Measurements from ENCODE around the gene MATCAP1.

MATCAP1 gene

DNA sequence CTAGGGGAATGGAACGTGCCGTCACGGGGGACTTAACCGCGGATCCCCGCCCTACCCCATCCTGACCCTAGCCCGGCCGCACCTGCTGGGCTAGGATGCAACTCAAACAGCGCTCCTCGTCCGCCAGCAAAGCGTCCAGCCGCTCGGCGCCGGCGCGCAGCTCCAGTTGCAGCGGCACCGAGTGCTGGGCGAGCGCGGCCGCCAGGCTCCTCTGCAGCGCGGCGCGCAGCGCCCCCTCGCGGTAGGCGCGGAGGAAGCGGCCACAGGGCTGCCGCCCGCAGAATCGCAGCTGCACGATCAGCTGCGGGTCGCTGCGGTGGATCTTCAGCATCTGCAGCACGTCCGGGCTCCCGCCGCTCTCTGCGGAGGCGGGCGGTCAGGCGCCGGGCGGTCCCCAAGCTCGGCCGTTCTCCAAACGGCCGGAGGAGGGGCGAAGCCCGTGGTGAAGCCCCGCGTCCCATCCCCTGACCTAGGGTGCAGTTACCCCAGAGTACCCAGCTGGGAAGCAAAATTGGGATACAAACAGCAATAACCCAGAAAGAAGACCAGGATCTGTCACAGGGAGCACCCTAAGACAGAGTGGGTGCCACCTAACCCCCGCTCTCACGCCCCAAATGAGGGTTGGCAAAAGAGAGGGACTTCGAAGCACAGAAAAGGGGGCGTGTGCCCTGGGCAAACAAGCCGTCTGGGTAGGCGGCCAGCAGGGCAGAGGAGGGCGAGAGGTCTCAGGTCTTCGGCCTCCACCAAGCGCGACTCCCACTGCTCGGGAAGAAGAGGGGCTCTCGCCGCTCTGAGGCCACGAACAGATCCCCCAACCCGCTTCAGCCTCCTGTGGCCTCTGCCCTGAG, 28.2 kb downstream of the MATCAP1 start:
- DNase-seq = peak; percentile 72

DNA sequence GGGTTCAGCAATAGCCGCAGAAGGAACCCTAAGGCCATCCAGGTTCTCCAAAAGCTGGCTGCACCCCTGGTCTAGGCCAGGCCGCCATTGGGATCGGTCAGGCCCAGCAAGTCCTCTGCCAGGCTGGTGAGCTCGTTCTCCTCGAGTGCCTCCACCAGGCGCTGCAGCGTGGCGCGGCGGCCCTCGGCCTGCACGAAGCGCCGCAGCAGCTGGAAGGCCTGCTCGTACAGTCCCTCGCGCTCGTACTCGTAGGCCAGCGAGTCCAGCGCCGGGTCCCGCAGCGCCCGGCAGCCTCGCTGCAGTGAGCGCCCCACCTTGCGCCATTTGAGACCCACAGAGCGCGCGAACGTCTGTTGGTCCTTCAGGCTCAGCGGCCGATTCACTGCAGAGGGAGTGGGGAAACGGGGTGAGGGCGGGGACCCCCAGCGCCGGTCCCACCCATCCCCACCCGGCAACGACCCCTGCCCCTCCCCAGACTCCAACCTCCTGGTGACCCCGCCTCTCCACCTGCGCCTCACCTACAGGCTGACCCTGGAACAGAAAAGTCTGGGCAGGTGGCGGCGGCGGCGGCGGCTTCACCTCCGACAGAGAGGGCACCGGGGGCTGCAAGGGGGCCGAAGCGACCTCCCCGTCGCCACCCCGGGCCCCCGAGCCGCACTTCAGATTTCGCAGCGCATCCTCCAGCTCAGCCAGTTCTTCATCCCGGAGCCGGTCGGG, 29.0 kb downstream of the MATCAP1 start:
- no peak for DNase-seq

- no peak for DNase-seq
Observed at GRCh38 chr16:67151431-67152097, 32.2 kb downstream of the MATCAP1 start.

GRCh38 chr16:67150833-67151396, 32.8 kb downstream of the MATCAP1 start, which contains the start of gene B3GNT9:
B3GNT9 (minus strand) TSS chr16:67150998; CDS start chr16:67150485, 513 bp downstream.
- no peak for DNase-seq

DNA sequence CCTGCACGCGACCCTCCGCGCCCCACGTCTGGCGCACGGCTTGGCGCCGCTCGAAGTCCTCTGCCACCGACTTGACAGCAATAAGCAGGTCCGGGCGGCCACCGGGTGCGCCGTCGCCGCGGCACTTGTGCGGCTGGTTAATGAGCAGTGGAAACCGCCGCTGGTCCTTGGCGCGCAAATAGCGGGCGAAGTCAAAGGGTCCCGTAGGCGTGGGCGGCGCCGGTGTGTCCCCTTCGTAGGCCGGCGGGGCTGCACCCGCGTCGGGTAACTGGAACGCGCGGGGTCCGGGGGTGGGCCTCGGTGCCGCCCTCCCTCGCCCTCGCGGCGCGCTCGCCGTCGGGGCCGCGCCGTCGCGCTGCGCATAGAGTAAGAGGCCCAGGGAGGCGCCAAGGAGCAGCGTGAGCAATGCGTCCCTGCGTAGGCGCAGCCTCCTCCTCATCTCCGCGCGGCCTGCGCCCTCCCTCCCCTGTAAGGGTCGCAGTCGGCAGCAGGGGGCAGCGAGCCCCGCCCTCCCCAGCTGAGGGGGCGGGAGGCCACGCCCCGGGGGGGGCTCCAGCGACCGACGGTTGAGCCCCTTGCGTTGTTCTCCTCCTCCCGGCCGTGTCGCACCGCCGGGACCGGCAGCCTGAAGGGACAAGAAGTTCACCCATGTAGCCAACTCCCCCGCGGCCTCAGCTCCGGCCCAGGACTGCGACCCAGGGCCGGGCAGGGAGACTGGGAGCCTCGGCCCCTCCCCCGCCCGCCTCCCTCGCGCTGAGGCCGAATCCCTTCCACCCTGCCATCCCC, 33.5 kb downstream of the MATCAP1 start:
- no peak for DNase-seq

- DNase-seq = no peak
Observed at GRCh38 chr16:67149276-67150046, 34.3 kb downstream of the MATCAP1 start.

GRCh38 chr16:67148656-67149275, 35.0 kb downstream of the MATCAP1 start:
- DNase-seq = no peak

GRCh38 chr16:67148221-67148620, 35.5 kb downstream of the MATCAP1 start:
- no peak for DNase-seq

DNA sequence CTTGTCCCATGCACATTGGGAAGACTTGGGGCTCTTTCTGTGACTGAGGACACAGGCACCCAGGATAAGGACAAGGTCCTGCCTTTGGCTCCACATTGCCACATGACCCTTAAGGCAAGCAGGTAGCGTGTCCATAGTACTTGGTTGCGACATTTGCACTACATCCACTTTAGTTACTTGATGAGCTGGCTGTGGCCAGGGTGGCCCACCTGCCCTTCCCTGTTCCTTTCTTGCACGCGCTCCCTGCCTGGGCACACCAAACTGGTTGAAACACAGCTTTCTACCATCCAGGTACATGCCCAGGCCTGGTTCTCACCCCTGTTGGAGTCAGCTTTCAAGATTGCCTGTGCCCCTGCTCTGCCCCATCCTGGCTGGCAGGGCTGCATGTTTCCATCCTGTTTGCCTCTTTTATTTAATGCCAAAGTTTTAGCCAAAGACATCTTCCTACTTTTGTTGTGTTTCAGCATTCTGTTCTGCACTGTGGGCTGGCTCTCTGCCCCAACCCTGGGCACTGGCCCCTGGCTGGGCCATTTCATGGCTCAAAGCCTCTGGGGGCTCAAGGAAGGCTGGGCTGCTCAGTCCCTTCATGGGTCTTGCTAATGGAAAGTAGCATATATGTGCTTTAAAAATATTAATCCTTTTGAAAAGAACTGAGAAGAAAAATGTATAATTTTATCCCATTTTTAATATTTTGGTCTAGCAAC, 36.2 kb downstream of the MATCAP1 start:
- DNase-seq = no peak

DNA sequence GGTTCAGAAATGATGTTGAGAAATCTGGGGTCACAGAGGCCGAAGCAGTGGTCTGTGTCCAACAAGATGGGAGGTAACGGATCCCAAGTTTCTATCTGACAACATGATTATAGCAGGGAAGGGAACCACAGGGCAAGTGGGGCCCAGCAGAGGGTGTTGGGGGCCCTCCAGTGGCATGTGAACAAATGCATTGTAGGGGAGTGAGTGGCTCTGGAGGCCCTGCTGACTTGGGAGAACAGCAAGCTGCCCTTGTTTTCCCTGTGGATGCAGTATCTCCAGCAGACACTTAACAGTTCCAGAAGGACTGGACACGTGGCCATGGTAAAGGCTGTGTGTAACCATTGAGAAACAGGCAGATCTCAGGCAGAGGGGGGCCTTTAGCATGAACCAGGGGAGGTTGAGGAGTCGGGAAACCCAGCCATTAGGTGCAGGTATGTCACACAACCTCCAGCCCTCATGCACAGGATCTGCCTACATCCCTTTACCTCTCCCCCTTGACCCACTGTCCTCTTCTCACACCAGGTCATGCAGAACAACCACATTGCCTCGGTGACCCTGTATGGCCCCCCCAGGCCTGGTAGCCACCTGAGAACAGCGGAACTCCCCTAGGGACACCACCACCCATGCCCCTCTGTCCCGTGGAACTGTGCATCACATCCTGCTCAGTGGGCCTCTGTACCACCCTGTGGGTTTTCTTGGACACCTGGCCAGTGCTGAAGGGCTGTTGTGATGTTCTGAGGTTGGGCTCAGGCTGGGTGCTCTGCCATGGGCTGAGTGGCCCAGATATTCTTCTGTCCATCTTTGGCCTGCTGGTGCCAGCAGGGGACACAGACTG, 37.0 kb downstream of the MATCAP1 start:
- DNase-seq = no peak

DNA sequence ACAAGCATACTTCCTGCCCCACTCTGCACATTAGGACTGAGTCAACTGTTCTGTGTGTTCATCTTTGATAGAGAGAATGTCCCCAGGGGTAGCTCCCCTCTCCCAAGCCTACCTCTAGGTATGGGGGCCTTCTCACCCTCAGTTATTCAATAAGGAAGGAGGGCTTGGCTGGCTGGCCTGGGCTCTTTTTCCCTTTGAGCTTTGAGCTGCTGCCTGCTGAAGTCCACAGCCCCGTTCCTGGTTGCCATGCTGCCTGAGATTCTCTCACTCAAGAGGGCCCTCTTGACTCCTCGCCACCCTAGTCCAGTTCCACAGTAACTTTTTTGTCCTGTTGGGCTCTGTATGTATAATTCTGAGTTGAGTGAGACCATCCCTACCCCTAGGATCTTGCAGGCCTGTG, 38.0 kb downstream of the MATCAP1 start:
- DNase-seq = no peak

DNA sequence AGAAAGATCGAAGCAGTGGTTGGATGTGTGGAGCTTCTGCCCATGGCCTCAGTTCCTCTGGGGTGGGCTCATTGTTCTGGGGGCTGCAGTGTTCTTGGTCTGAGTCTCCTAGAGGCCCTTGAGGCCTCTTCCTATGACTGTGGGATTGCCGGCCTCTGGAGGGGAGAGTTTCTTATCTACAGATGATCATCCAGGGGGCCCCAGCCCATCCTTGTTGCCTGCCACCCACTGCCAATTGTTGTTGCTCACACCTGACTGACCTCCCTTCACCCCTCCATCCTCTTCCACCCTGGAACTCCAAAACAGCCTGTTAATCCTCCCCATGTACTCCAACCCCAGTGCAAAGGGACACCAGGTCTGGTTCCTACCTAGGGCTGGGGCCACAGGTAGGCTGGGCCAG, 38.8 kb downstream of the MATCAP1 start:
- no peak for DNase-seq

DNA sequence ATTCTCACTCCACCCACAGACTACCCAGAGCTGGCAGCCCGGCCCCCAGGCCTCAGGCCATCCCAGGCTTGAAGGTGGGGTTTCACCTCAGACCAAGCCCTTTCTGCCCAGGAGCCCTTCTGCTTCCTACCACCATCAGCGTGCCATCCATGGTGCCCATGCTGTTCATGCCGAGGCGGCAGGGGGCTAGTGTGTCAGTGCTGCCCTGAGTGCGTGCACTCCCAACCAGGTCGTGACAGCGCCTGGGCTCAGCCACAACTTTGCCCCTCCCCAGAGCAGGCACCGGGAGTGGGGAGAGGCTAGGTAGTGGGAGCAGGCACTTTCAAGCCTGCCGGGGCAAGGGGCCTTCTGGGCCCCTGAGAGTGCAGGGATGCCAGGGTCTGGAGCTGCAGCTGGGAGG, 41.4 kb downstream of the MATCAP1 start:
- no peak for DNase-seq

DNA sequence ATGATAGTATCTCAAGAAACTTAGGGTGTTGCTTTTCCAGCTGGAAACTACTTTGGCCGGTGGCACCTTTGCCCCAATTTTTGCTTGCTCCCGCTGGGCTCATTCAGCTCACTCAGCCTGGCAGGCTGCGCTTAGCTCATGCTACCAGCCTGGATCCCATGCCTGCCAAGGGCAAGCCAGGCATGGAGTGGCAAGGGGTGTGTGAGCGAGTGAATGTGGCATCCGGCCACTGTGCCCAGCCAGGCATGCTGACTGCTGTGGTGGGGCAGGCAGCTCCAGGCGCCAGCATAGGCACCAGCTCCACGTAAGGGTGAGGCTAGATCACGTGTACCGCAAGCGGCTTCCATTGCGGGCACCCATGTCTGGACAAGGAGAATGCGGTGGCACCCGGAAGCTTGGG, 42.4 kb downstream of the MATCAP1 start:
- DNase-seq = no peak

DNA sequence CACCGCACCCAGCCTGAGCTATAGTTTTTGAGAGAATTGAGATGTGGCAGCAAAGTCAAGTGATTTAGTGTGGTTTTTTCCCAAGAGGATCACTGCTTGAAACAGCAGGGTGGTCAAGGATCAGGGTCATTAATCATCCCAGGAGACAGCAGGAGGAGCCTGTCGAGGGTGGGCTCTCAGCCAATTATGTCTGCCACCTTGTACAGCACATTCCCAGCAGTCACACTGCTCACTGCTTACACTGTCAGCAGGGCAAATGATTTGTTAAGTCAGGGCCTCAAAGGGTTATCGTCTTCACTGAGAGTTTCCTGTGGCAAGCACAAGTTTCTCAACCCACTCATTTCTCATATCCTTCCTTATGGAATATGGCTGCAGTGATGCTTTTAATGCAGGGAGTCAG, 46.2 kb downstream of the MATCAP1 start:
- no peak for DNase-seq

GRCh38 chr16:67129422-67129821, 54.3 kb downstream of the MATCAP1 start:
- no peak for DNase-seq

- DNase-seq = no peak
Observed at GRCh38 chr16:67128887-67129286, 54.9 kb downstream of the MATCAP1 start.

DNA sequence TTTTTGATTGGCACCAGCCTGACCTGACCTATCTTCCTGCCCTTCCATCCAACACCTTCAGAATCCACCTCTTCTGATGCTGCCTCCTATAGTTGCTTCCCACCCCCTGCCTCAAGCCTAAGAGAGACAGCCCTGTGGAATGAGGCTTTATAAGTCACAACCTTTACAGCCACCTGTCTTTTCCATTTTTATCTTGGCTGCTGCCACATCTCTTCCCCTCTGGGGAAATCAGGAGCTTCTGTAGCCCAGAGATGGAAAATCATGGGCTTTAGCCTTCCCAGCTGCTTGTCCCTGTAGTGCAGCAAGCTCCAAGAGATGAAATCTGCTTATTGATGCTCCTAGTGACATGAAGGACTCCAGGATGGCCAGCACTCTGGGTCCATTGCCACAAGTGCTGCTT, 55.3 kb downstream of the MATCAP1 start:
- DNase-seq = no peak
